Ectodermal cell (in vitro differentiated cells): ENCODE results near the gene SYT10. TPM values are rescaled to one million over a fixed set of nuclear protein-coding genes. Genes with fewer than 3 reads are reported as not detected.
A peak's percentile ranks its signal among the peaks of the same experiment; 100 is the strongest.

Source experiments
- H3K27ac ChIP-seq: 2 replicates; pipeline ENCODE4 v1.7.0; 2013; ENCODE audit warnings: mild to moderate bottlenecking, low read depth, low read length; ENCODE audit not compliant: insufficient read depth, poor library complexity, severe bottlenecking
- H3K27me3 ChIP-seq: 2 replicates; pipeline ENCODE4 v1.7.0; 2013; ENCODE audit warnings: mild to moderate bottlenecking, low read length; ENCODE audit not compliant: insufficient read depth, control insufficient read depth, poor library complexity, severe bottlenecking
- H3K36me3 ChIP-seq: one replicate; pipeline ENCODE4 v1.7.0; 2013; ENCODE audit warnings: low read length; ENCODE audit not compliant: control insufficient read depth, insufficient read depth
- H3K4me1 ChIP-seq: one replicate; pipeline ENCODE4 v1.7.0; 2013; ENCODE audit warnings: low read length; ENCODE audit not compliant: control insufficient read depth, insufficient read depth
- H3K4me3 ChIP-seq: 2 replicates; pipeline ENCODE4 v1.7.0; 2013; ENCODE audit warnings: low read depth, low read length, control low read depth; ENCODE audit not compliant: insufficient read depth
- H3K9me3 ChIP-seq: 2 replicates; pipeline ENCODE4 v1.7.0; 2013; ENCODE audit warnings: mild to moderate bottlenecking, low read length, moderate library complexity; ENCODE audit not compliant: control insufficient read depth
- WGBS, 2 experiments: methylation state at CpG; one replicate each; pipeline ENCODE4 v1.1.7; 2013; ENCODE audit warnings: missing lambda C conversion rate in 2 of 2; 5-methylcytosine and 5-hydroxymethylcytosine counted together
- polyA plus RNA-seq, 4 experiments: library from polyadenylated mRNA; stranded (reverse); fragments of 50-300 nt; gene quantifications; one replicate each; pipeline ENCODE4 v1.2.3, GENCODE V29; 2013

SYT10 gene
- polyA plus RNA-seq (2013, experiment 1 of 4) = 2.3 TPM
- 3.4 TPM for polyA plus RNA-seq (2013, experiment 2 of 4)
- 2.0 TPM for polyA plus RNA-seq (2013, experiment 3 of 4)
- polyA plus RNA-seq (2013, experiment 4 of 4) = 2.3 TPM

- no peaks in the 10 kb centered on the region for H3K9me3 ChIP-seq
- 1% methylated on average over 49 of the region's 49 CpGs for WGBS, 2 experiments
- no peaks in the 10 kb centered on the region for H3K4me1 ChIP-seq
- peaks cover 37% of the 10 kb centered on the region for H3K27me3 ChIP-seq
- peak within 1 kb of the TSS; percentile 49 for H3K4me3 ChIP-seq
- H3K36me3 ChIP-seq = no peaks in the 10 kb centered on the region
- H3K27ac ChIP-seq = no peak within 1 kb of the TSS
Measured at GRCh38 chr12:33439587-33440011, at the start of gene SYT10. TSS of gene SYT10 (minus strand) at chr12:33439819. CDS start at chr12:33439522, 297 bp downstream.

GRCh38 chr12:33488036-33488435 lies 48.4 kb upstream of the SYT10 start:
- Histone ChIP-seq H3K4me1 (no peaks in the 10 kb centered on the region), H3K27ac (no peak overlapping the region), H3K9me3 (no peaks in the 10 kb centered on the region), H3K27me3 (no peaks in the 10 kb centered on the region), H3K4me3 (no peak overlapping the region), H3K36me3 (no peaks in the 10 kb centered on the region)
- 100% methylated on average over 1 of the region's 1 CpG for WGBS, 2 experiments

GRCh38 chr12:33486058-33486457 lies 46.4 kb upstream of the SYT10 start:
- H3K27ac ChIP-seq = no peak overlapping the region
- no peaks in the 10 kb centered on the region for H3K4me1 ChIP-seq
- H3K27me3 ChIP-seq = no peaks in the 10 kb centered on the region
- 94% methylated on average over 2 of the region's 2 CpGs; no CpG with 5 or more reads in 1 of the 2 experiments for WGBS, 2 experiments
- no peaks in the 10 kb centered on the region for H3K9me3 ChIP-seq
- no peaks in the 10 kb centered on the region for H3K36me3 ChIP-seq
- H3K4me3 ChIP-seq = no peak overlapping the region

GRCh38 chr12:33484161-33484560 lies 44.5 kb upstream of the SYT10 start:
- Histone ChIP-seq H3K27me3 (no peaks in the 10 kb centered on the region), H3K27ac (no peak overlapping the region), H3K9me3 (no peaks in the 10 kb centered on the region), H3K4me1 (no peaks in the 10 kb centered on the region), H3K36me3 (no peaks in the 10 kb centered on the region), H3K4me3 (no peak overlapping the region)
- 79 to 89% methylated on average over 1 of the region's 1 CpG for WGBS, 2 experiments

GRCh38 chr12:33480366-33480765 lies 40.7 kb upstream of the SYT10 start:
- Histone ChIP-seq H3K27ac (no peak overlapping the region), H3K4me3 (no peak overlapping the region), H3K9me3 (no peaks in the 10 kb centered on the region), H3K36me3 (no peaks in the 10 kb centered on the region), H3K27me3 (no peaks in the 10 kb centered on the region), H3K4me1 (no peaks in the 10 kb centered on the region)
- WGBS, 2 experiments = 86% methylated on average over 1 of the region's 1 CpG; no CpG with 5 or more reads in 1 of the 2 experiments

GRCh38 chr12:33476058-33476457 lies 36.4 kb upstream of the SYT10 start:
- 90 to 100% methylated on average over 1 of the region's 1 CpG for WGBS, 2 experiments
- H3K9me3 ChIP-seq = no peaks in the 10 kb centered on the region
- no peaks in the 10 kb centered on the region for H3K36me3 ChIP-seq
- H3K27me3 ChIP-seq = no peaks in the 10 kb centered on the region
- no peak overlapping the region for H3K27ac ChIP-seq
- H3K4me1 ChIP-seq = no peaks in the 10 kb centered on the region
- H3K4me3 ChIP-seq = no peak overlapping the region

GRCh38 chr12:33472299-33472698 lies 32.7 kb upstream of the SYT10 start:
- 87 to 93% methylated on average over 1 of the region's 1 CpG for WGBS, 2 experiments
- H3K4me1 ChIP-seq = no peaks in the 10 kb centered on the region
- H3K36me3 ChIP-seq = no peaks in the 10 kb centered on the region
- H3K9me3 ChIP-seq = no peaks in the 10 kb centered on the region
- H3K4me3 ChIP-seq = no peak overlapping the region
- no peak overlapping the region for H3K27ac ChIP-seq
- H3K27me3 ChIP-seq = no peaks in the 10 kb centered on the region

GRCh38 chr12:33455096-33455495 lies 15.5 kb upstream of the SYT10 start:
- 94 to 97% methylated on average over 1 of the region's 1 CpG for WGBS, 2 experiments

GRCh38 chr12:33450480-33450879 lies 10.9 kb upstream of the SYT10 start:
- Histone ChIP-seq H3K27me3 (no peaks in the 10 kb centered on the region), H3K9me3 (no peaks in the 10 kb centered on the region)

More at GRCh38 chr12:33455096-33455495, 15.5 kb upstream of the SYT10 start:
- H3K36me3 ChIP-seq = no peaks in the 10 kb centered on the region
- no peak overlapping the region for H3K4me3 ChIP-seq
- no peaks in the 10 kb centered on the region for H3K4me1 ChIP-seq
- no peaks in the 10 kb centered on the region for H3K9me3 ChIP-seq
- no peaks in the 10 kb centered on the region for H3K27me3 ChIP-seq
- H3K27ac ChIP-seq = no peak overlapping the region

GRCh38 chr12:33440477-33440876 lies 858 bp upstream of the SYT10 start:
- H3K36me3 ChIP-seq = no peaks in the 10 kb centered on the region
- no peak overlapping the region for H3K27ac ChIP-seq
- 94 to 95% methylated on average over 9 of the region's 9 CpGs for WGBS, 2 experiments
- no peaks in the 10 kb centered on the region for H3K9me3 ChIP-seq
- no peak overlapping the region for H3K4me3 ChIP-seq
- H3K4me1 ChIP-seq = no peaks in the 10 kb centered on the region
- H3K27me3 ChIP-seq = peaks cover 37% of the 10 kb centered on the region

More at GRCh38 chr12:33450480-33450879, 10.9 kb upstream of the SYT10 start:
- H3K4me3 ChIP-seq = no peak overlapping the region
- H3K4me1 ChIP-seq = no peaks in the 10 kb centered on the region
- WGBS, 2 experiments = 91 to 100% methylated on average over 2 to 3 of the region's 3 CpGs
- no peaks in the 10 kb centered on the region for H3K36me3 ChIP-seq
- H3K27ac ChIP-seq = no peak overlapping the region
